ENCODE measurements around the gene MCL1.

Gene MCL1

DNA sequence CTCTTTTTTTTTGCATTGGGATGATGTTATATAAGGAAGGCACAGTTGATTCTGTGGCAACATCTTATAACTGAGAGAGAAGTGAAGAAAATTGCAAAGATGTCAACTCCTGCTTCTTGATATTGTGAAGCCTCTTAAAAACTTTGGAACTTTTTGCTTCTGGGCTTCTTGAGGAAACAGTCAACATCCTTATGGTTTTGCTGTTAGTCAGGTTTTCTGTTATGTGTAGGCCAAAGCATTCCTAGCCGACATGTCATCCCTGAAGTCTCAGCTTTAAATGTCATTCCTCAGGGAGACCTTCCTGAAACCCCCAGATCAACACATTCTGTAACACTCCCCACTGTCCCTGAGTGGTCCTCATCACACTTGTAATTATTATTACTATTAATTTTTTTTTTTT, 51.2 kb downstream of the MCL1 start:
- Histone ChIP-seq H3K36me3 (no peaks in the 10 kb centered on the region), H3K4me3 (no peak overlapping the region), H3K4me1 (peaks cover 23% of the 10 kb centered on the region), H3K9ac (no peak overlapping the region), H3K4me2 (no peak overlapping the region), H3K9me3 (no peaks in the 10 kb centered on the region), H3K27me3 (no peaks in the 10 kb centered on the region), H4K20me1 (no peaks in the 10 kb centered on the region), H3K27ac (no peak overlapping the region)
- TF ChIP-seq Cebpa-rat (IDR thresholded peaks at IDR 0.05): no peak

GRCh38 chr1:150525348-150525747, 54.1 kb downstream of the MCL1 start:
- Histone ChIP-seq H3K27ac (no peak overlapping the region), H3K4me1 (peaks cover 8% of the 10 kb centered on the region), H3K9ac (no peak overlapping the region), H3K36me3 (no peaks in the 10 kb centered on the region), H3K4me2 (no peak overlapping the region), H3K9me3 (no peaks in the 10 kb centered on the region), H4K20me1 (no peaks in the 10 kb centered on the region), H3K27me3 (no peaks in the 10 kb centered on the region), H3K4me3 (no peak overlapping the region)
- TF ChIP-seq Cebpa-rat (IDR thresholded peaks at IDR 0.05): no peak
